NCI-H524 treated with DMSO at 0.1 percent for 48 hours (cell line): ENCODE results near the gene ELF5.

Experiments used
- DNase-seq: peaks from one replicate; lab custom pipeline; 2025; lab: John Stamatoyannopoulos, UW

Gene ELF5

DNA sequence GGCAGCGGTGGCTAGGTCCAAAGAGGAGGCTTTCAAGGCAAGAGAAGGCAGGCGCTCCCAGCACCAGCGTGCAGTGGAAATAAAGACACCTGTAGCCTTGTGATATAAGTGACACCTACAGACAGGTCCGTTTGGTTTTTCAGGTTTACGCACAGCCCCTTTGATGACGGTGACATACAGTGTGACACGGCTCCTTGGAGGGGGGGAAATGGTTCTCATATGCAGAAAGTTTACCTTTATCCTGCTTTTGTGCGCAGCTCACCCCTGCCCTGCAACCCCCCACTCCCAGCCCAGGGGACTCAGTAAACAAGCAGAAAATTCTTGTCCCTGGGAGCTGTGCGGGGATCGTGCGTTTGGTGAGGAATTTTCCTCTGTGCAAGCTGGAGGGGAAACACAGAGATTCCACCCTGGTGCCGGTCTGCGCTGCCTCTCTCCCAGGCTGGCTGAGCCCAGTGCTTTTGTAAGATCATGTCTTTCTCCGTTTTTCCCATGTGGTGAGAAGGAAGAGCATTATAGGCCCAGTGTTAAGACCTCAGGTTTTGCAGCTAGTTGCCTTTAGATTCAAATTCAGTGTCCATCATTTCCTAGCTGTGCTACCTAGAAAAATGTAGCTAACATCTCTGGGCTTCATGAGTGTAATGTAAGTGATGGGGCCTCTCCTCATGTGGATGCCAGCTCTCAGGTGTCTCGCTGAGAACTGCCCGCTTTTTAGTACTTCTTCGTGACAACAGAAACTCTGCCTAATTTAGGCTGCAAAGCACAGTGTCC, at the start of gene ELF5:
Gene ELF5, minus strand, starts transcription at position 113 of the 768 bp plus-strand sequence. CDS start 8,045 bp downstream, outside the sequence.
- no peak for DNase-seq

GRCh38 chr11:34562976-34563375, 49.4 kb upstream of the ELF5 start:
- DNase-seq: no peak

DNA sequence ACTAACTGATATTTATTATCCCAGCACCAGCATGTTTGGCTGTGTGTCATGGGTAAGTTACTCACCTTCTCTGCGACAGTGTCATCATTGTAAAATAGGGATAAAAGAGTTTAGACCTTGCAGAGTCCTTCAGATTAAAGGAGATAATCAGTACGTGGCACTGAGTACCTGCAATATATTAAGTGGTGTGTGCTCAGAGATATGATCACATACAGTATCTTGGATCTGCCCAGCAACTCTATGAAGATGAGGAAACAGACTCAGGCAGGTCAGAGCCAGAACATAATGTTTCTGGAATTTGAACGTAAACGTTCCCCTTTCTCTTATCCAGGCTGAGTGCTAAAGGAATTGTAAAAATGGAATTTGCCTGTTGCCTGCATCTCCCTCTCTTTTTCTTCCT, 46.9 kb upstream of the ELF5 start:
- no peak for DNase-seq

DNA sequence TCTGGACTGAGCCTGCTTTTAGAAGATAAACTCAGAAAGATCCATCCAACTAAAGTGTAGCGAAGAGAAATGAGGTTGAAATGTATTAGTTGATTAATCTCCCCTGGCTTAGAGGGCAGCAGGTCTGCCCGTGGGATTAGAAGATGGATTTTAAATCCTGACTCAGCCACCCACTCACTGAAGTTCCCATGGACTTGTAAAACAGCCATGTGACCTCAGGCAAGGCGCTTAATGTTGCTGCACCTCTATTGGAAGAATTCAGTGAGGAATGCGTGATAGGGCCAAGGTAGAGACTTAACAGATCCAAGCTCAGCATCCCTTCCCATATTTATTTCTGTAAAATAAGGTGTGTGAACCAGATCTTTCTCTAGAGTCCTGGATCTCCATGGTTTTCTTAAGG, 45.1 kb upstream of the ELF5 start:
- DNase-seq: no peak

- DNase-seq: no peak
These were observed 44.6 kb upstream of the ELF5 start for GRCh38 chr11:34558211-34558610.

GRCh38 chr11:34552270-34552669, 38.7 kb upstream of the ELF5 start:
- DNase-seq: no peak

DNA sequence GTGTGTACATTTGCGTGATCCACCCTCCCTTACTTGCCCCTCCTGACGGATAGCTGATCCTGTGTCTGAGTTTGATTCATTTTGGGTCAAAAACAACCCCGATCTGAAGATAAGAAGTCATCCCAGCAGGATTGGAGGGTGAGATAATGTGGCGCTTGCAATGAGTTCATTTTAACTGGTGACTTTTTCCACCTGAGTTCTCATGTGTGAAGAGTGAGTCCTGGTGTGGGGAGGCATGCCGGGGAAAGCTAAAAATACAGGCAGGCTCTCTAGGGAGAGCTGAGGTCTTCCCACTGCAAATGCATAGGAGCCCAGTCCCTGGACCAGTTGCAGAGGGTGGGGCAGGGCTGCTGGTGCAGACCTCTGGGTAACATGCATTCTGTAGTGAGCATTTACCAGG, 35.7 kb upstream of the ELF5 start:
- DNase-seq: no peak

DNA sequence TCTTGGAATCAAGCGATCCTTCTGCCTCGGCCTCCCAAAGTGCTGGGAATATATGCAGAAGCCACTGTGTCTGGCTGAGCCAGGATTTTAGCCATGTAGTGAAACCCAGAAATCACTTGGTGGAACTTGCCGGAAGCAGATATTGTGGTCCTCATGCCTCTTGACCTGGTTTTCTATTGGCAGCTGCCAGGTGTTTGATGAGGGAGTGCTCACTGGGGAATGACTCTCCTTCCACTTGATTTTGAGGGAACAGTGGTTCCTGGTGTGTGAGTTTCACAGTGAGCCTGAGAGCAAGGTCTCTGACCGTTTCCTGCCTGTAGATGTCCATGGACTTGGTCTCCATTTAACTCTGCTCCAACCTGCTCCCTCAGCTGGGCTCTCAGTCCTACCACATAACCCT, 34.7 kb upstream of the ELF5 start:
- no peak for DNase-seq

- DNase-seq: no peak
These were observed 33.1 kb upstream of the ELF5 start for GRCh38 chr11:34546511-34547209.

DNA sequence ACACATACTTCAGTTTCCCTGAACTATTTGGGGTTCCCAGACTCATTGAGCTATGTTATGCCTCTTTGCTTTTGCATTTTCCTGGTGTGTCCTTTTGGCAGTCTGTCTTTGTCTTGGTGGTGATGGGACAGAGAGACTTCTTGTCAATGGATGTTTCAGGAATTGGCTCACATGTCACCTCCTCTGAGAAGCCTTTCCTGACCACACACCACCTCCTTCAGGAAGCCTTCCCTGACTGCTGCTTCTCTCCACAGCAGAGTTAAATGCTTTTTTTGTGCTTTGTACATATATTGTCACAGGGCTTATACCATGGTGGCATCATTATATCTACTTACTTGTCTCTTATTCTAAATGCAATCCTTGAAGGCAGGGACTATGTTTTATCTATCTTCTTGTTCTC, 28.5 kb upstream of the ELF5 start:
- no peak for DNase-seq

GRCh38 chr11:34540870-34541269, 27.3 kb upstream of the ELF5 start:
- no peak for DNase-seq

DNA sequence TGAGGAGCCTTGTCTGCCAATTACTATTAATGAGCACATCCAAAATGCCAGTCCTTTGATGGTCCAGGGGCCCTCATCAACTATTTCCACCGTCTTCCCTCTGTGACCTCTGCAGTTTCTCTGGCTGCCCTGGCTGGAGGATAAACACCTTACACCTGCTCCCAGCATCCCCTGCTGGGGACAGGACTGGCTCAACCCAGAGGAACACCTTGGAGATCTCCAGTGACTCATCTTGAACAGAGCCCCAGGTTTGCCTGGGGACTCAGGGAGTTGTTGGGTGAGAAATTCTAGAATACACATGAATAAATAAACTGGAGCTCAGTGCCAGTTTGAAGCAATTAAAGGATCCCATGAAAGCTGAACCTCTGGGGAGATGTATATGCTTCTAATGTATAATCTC, 24.0 kb upstream of the ELF5 start:
- no peak for DNase-seq

DNA sequence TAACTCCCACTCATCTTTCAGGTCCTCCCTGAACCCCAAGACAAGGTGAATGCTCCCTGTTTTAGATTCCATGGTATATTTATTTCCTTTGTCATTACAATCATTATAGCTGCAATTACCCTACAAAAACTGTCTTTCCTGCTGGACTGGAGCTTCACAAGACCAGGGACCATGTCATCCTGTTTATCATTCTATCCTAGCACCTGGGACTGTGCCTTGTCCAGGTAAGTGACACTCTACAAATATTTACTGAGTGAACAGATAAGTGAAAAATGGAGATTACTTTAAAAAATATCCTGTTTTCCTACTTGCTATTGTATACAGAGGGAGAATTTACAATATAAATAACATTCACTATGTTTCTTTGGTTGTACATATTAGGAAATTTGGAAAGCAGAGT, 22.5 kb upstream of the ELF5 start:
- no peak for DNase-seq

DNA sequence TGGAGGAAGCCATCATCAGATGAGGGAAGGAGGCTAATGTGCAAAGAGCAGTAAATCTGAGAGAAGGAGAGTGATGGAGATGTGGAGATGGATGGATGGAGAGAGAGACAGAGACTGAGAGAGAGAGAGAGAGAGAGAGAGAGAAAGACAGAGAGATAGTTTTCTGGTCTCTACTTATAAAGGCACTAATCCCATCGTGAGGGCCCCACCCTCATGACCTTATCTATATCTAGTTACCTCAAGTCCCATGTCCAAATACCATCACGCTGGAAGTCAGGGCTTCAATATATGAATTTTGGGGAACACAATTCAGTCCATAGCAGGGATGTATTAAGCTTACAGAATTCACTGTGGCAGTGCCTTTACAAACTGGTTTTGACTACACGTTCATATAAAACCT, 21.2 kb upstream of the ELF5 start:
- no peak for DNase-seq

GRCh38 chr11:34531663-34532062, 18.1 kb upstream of the ELF5 start:
- DNase-seq: no peak

DNA sequence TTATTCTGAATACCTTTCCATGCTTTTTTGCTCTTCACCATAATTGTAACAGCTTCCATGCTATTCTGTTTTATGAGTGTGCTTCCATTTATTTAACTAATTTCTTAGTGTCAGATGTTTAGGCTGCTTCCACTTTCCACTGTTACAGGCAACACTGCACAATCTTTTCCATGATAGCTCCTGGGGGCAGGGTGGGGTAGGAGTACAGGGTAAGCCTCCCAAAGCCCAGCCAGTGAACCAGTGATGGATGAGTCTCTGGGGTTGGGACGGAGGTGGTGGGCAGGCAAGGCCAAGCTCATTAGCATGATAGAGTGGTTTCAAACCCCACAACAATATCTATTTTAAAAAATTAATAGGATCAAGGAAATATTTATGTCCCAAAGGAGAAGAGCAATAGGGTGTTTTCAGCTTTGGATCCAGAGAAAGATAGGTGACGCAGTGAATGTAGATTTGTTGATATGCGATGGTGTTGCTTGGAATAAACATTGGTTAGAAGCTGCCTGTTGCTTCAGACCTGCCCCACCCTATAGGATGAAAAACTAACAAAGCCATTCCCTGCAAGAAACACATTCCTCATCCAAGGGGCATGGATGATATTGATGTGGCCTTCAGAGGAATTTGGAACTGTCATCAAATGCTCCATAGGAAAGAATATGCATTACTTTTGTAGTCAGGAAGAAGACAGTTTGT, 17.1 kb upstream of the ELF5 start:
- no peak for DNase-seq

DNA sequence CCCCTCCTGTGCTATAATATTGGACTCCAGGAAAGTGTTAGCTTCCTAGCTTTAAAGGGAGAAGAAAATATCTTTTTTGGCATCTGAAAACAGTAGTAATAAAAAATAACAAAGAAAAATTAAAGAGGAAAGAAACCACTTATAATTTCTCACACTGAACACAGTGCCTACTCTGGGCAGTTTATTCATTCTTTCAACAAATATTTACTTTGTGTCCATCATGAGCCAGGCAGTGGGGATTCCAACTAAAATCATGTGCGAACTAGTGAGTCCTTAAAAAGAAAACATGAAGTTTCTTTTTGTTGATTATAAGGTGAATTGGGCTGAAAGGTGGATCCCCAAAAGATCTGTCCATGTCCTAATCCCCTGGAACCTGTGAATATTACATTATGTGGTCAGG, 16.0 kb upstream of the ELF5 start:
- DNase-seq: no peak

- no peak for DNase-seq
These were observed 14.5 kb upstream of the ELF5 start for GRCh38 chr11:34528072-34528471.

DNA sequence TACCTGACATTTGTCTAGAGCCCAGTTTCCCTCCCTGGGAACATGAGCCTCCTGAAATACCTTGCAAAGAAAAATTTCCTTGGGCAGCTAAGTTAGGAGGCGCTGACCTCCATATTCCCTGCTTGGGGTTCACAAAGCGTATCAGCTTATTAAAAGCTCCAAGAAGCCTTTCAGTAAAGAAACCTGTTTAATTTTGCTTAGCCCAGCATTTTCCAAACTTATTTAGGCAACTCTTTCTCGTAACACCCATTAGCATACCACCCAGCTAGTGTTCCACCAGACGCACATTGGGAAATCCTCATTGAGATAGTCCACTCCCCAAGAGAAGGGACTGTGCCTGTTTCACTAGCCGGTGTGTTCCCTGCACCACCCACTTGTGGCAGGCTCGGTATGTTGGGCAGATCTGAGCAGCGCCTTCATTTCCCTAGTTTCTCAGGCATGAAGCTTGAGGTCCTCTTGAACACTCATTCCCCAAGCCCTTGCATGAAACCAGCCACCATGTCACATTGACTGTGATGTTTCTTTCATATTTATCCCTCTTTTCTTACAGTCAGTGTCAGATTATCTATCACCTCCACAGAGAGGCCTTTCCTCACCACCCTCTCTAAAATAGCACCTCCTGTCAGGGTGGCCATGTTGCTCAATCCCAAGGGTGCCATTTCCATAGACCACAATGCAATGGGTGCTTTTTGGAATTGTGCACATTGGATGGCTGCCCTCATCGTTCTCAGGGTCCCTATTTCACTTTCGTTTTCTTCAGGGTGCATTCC, 12.5 kb upstream of the ELF5 start:
- no peak for DNase-seq

DNA sequence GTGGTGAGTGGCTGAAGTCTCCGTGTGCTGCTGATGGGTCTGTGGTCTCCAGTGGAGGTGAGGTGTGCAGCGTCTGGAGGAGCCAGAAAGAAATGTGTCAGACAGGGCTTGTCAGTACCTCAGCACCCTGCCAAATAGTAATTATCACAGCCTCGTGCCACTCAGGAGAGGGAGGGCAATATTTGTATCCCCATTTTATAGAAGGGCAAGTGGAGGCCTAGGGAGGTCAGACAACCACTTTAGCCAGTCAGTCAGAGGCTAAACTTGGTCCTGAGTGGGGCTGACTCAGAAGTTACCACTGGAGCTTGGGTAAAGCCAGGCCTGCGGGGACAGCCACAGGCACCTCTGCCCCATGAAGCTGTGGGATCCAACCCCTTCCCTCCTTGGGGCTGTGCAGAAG, 11.5 kb upstream of the ELF5 start:
- no peak for DNase-seq

GRCh38 chr11:34524696-34525095, 11.1 kb upstream of the ELF5 start:
- no peak for DNase-seq

- DNase-seq: no peak
These were observed 9.5 kb upstream of the ELF5 start for GRCh38 chr11:34523053-34523452.
